GM18858 (cell line): ENCODE results near the gene ECPAS.
"Not testable (repeated sequence)": the region's sequence is repeated elsewhere in the genome, so short reads cannot be mapped to it uniquely, and the experiment has no call there.

Experiments used
- ATAC-seq: cut with Tn5 transposase; IDR thresholded peaks from one replicate; pipeline ENCODE4 v1.9.1; 2021; ENCODE audit not compliant: unreplicated experiment

Gene ECPAS, protein sequence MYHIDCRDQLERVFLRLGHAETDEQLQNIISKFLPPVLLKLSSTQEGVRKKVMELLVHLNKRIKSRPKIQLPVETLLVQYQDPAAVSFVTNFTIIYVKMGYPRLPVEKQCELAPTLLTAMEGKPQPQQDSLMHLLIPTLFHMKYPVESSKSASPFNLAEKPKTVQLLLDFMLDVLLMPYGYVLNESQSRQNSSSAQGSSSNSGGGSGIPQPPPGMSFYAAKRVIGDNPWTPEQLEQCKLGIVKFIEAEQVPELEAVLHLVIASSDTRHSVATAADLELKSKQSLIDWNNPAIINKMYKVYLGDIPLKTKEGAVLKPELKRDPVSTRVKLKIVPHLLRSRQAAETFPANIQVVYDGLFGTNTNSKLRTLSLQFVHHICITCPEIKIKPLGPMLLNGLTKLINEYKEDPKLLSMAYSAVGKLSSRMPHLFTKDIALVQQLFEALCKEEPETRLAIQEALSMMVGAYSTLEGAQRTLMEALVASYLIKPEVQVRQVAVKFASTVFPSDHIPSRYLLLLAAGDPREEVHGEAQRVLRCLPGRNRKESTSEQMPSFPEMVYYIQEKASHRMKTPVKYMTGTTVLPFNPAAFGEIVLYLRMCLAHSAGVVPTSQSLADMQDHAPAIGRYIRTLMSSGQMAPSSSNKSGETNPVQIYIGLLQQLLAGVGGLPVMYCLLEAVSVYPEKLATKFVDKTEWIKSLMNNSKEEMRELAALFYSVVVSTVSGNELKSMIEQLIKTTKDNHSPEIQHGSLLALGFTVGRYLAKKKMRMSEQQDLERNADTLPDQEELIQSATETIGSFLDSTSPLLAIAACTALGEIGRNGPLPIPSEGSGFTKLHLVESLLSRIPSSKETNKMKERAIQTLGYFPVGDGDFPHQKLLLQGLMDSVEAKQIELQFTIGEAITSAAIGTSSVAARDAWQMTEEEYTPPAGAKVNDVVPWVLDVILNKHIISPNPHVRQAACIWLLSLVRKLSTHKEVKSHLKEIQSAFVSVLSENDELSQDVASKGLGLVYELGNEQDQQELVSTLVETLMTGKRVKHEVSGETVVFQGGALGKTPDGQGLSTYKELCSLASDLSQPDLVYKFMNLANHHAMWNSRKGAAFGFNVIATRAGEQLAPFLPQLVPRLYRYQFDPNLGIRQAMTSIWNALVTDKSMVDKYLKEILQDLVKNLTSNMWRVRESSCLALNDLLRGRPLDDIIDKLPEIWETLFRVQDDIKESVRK (N-terminal part only)

DNA sequence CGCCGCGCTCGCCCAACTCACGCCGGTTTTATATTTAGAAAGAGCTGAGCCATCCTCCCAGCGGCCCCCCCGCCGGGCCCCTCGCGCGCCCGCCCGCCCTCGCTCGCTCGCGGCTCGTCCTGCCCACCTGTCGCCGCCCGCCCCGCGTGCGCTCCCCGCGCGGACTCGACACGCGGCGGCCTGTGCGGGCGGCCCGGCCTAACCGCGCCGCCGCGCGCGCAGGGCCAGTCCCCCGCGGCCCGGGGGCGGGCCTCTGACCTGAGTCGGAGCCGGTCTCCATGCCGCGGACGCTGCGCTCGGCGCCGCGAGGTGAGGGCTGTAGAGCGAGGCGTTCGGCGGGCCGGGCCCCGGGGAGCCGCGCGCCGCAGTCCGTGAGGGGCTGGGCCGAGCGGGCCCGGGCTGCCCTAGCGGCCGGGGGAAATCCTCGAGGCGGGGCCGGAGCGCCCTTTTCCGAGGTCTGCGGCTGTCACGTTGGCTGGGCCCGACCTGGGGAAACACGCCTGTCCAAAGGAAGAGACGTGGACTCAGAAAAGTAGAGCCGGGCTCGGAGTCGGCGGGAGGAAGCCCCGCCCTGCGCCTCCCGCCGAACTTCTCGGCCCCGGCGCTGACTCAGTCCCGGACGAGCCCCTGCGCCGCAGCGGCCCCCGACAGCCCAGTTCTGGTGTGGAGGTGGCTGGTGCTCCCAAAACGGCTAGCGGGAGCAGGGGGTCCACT, at the start of gene ECPAS:
Gene ECPAS, minus strand, starts transcription at position 526 of the 714 bp plus-strand sequence. CDS start 11,465 bp downstream, outside the sequence.
- peak; percentile 48 for ATAC-seq

DNA sequence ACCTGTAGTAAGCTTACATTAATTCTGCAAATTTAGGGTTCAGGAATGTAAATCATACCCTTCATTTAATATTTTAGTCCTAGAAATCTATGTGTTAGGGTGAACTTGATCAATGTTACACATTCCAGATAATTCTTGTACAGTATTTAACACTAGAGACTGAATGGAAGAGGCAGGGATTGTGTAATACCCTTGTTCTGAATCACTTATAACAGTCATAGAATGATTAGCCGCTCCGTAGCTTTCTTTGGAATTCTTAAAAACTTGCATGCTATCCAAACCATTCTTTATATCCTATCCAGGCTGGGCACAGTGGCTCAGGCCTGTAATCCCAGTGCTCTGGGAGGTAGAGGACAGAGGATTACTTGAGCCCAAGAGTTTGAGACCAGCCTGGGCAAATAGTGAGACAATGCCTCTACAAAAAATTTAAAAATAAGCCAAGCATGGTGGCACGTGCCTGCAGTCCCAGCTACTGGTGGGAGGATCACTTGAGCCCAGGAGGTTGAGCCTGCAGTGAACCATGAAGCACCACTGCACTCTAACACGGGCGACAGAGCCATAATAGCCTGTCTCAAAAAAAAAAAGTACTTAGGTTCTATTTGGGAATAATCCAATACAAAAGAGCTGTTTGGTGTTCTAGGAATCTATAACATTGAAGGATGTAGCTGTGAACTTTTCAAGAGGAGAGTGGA, 49.1 kb upstream of the ECPAS start:
- ATAC-seq = no peak

DNA sequence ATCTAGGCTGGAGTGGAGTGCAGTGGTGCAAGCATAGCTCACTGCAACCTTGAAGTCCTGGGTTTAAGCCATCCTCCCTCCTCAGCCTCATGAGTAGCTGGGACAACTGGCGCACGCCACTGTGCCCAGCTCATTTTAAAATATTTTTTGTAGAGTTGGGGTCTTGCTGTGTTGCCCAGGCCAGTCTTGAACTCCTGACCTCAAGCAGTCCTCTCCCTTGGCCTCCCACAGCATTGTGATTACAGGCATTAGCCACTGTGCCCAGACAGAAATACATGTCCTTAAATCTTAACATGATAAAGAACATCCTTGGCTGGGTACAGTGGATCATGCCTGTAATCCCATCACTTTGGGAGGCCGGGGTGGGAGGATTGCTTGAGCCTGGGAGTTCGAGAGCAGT, 47.5 kb upstream of the ECPAS start:
- ATAC-seq = no peak

DNA sequence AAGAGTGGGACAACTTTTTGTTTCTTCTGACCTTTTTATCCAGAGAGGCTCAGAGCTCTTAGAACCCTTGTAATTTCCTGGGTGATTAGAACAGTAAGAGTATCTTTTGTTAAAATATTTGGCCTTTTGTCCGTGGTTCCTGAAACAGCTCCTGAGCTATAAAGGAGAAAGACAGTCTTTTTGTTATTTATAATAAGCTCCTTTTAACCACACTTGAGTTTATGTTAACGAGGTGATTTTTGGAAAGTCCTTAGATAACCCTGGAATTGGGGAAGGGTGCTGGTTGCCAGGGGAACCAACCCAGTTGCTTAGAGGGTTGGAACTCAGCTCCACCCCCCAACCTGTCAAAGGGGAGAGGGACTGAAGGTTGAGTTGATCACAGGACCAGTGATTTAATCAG, 45.6 kb upstream of the ECPAS start:
- no peak for ATAC-seq

DNA sequence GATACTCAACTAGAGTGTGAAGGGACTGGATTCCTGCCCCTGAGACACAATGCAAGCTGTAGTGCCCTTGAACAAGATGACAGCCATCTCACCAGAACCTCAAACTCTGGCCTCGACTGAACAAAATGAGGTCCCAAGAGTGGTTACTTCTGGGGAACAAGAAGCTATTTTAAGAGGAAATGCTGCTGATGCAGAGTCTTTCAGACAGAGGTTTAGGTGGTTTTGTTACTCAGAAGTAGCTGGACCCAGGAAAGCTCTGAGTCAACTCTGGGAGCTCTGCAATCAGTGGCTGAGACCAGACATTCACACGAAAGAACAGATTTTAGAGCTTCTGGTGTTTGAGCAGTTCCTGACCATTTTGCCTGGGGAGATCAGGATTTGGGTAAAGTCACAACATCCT, 43.2 kb upstream of the ECPAS start:
- no peak for ATAC-seq

DNA sequence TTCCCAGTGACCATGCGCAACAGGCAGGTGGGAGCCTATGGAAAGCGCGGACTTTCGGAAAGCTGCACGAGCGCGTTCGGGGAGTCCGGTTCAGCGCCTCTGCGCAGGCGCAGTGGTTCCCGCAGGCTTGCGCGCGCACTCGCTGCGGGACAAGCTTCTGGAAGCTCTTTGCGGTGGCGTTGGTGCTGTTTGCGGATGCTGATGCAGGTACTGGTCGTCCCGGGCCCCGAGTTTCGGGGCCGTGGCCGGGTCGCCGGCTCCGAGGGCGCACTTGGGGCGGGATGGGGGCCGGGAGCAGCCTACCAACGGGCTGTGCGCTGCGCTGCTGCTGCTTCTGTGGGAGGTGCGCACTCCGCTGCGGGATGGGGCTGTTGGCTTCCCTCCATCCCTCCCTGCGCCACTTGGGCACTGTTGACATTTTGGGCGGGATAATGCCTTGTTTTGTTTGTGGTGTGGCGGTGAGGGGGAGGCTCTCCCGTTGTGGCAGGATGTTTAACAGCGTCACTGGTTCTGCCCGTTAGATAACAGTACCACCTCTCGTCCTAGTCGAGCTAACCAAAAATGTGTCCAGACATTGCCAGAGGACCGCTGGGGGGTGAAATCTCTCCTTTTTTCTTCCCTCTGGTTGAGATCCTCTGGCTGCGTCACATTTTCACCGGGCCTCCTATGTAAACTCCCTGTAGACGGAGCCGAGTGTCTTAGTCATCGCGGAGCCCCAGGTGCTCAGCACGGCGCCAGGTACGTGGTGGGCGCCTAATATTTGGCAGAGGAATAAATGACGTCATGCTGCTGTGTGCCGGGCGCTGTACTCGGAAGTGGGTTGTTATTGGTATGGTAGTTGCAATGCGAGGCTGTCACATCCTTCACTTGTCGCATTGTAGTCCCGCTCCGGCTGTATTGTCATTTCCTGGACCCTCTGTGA, 41.1 kb upstream of the ECPAS start, which contains the start of gene ZNF483:
Gene ZNF483, plus strand, starts transcription at position 124 of the 922 bp plus-strand sequence. CDS start 2,217 bp downstream, outside the sequence.
- ATAC-seq = no peak

DNA sequence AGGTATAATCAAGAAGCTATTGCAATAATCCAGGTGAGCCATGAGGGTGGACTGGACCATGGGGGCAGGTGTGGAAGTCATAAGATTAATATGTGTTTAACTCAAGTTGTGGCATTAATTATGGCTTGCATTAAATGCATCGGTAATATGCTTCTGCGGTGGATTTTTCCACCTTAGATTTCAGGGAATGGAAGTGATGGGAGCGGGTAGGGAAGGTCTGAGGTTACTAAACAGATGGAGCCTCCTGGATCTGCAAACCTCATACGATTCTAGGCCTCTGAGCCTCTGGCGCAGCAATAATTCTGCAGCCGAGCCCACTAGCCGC, 40.5 kb upstream of the ECPAS start:
- ATAC-seq = no peak

DNA sequence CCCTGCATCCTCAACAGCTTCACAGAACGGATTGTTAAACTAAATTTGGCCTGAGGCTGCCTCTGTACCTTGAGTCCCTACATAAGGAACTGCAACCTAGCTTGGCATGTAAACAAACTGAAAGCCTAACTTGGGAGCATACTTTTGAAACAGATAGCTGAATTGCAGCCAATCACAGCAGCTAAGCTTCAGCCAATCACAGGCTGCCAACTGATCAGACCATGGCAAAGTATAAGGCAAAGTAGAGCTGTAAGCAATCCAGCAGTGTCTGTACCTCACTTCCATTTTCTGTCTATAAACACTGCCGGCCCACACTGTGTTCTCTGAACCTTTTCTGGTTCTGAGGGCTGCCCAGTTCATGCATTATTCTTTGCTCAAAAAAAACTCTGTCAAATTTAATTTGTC, 31.9 kb upstream of the ECPAS start:
- no peak for ATAC-seq

DNA sequence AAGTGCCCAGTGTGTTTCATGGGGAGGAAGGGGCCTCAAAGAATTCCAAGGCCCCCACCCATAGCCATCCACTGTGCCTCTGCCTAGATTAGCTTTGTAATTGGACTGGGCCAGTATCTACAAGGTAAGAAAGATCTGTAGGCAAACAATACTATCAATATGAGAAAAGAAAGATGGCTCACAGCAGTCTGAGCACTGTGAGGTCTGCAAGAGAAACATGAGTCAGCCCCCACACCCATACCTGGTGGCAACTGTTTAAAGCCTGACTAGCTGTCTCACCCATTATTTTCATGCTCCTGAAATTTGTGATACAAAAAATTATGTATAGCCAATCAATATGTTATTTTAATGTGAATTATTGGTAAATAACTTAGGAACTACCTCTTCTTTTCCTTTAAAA, 30.8 kb upstream of the ECPAS start:
- ATAC-seq = no peak

DNA sequence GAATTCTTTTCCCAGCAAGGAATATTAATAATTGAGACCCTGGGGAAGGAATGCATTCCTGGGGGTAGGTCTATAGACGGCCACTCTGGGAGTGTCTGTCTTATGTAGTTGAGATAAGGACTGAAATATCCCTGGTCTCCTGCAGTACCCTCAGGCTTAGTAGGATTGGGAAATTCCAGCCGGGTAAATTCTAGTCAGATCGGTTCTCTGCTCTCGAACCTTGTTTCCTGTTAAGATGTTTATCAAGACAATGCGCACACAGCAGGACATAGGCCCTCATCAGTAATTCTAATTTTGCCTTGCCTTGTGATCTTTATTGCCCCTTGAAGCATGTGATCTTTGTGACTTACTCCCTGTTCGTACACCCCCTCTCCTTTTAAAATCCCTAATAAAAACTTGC, 27.4 kb upstream of the ECPAS start:
- ATAC-seq = not testable (repeated sequence)

DNA sequence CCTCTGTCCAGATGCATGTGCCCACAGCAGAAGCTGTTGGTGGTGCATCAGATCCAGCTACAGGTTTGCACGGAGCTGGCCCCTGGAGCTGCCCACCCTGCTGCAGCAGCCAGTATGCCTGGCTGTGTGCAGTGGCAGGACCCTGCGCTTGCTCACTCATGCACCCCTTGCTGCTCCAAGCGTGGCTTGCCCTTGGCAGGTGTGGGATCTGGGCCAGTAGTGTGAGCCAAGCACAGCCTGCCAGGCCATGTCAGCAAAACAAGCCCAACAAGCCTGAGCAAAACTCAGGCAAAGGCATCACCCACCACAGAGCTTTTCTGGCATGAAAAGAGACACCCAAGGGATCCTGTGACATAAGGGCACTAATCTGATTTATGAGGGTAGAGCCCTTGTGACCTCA, 18.3 kb upstream of the ECPAS start:
- ATAC-seq = no peak

DNA sequence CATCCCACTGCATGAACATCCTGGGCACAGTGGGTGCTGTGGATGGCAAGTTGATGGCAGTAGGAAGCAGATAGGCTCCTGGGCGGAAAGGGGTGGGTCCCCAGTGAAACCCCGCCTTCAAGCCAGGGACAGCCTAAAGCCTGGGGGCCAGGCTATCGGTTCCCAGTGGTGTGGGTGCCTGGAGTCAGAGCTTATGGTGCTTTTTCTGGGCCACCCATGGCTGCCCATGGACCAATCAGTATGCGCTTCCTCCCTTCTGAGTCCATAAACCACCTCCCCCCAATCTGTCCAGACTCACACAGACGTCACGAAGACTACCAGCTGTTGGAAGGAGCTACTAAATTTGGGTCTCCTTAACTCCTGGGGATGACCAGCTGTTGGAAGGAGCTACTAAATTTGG, 17.5 kb upstream of the ECPAS start:
- no peak for ATAC-seq

DNA sequence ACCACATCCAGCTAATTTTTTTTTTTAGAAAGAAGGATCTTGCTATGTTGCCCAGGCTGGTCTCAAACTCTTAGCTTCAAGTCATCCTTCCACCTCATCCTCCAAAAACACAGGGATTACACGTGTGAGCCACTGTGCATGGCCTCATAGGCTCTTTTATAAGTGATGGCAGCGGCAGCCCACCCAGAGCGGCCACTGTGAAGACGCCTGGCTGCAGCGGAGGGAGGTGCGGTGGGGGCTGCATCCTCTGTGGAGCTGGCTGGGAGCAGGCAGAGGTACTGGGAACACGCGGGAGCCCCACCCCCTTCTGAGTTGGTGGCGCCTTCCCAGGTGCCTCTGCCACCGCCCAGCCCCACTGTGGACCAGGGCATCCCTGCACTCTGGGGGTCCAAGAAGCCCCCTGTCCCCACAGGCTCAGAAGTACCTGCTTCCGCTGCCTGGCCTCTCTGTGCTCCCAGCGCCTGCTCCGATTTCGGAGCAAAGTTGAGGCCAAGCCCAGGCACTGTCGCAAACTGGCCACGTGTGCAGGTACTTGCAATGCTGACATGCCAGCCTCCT, 16.9 kb upstream of the ECPAS start:
- ATAC-seq = no peak

DNA sequence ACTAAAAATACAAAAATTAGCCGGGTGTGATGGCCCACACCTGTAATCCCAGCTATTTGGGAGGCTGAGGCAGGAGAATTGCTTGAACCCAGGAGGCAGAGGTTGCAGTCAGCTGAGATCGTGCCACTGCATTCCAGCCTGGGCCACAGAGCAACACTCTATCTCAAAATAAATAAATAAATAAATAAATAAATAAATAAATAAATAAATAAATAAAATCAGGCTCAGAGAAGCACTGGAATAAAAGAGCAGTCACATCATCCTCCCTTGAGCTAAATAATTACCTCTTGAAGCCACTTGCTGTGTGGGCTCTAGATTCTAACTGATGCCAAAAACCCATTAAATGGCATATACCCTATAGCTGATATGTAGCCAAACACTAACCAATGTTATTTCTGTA, 13.0 kb upstream of the ECPAS start:
- ATAC-seq = not testable (repeated sequence)

DNA sequence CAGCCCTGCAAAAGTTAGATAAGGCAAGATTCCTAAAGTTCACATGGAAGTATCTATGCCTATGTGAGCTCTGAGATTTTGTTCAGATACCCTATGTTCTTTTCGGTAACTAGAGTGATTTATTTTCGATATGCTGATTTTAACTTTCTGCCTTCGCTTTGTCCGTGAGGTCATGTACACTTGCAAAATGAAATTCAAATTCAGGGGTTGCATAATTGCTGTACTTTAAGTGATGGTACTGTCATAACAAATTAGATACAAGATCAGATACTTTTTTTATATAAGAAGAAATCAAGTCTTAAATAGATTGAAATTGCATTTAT, 350 bp upstream of the ECPAS start:
- ATAC-seq = no peak

DNA sequence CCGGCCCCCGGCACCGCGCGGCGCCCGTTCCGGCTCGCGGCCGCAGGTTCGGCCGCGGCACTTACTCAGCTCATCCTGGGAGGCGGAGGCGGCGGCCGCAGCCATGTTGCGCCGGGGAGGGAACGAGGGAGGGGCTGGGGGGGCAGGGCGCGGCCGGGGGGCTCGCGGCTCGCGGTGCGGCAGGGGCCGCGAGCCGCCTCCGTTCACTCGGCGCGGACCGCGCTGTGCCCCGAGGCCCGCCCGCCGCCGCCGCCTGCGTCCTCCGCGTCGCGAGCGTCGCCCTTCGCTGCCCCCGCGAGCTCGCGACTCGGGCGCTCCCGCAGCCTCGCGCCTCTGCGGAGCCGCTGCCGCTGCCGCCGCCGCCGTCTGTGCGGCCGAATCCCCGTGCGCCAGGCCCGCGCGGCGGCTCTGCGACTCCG, 735 bp downstream of the ECPAS start:
- peak; percentile 28 for ATAC-seq

DNA sequence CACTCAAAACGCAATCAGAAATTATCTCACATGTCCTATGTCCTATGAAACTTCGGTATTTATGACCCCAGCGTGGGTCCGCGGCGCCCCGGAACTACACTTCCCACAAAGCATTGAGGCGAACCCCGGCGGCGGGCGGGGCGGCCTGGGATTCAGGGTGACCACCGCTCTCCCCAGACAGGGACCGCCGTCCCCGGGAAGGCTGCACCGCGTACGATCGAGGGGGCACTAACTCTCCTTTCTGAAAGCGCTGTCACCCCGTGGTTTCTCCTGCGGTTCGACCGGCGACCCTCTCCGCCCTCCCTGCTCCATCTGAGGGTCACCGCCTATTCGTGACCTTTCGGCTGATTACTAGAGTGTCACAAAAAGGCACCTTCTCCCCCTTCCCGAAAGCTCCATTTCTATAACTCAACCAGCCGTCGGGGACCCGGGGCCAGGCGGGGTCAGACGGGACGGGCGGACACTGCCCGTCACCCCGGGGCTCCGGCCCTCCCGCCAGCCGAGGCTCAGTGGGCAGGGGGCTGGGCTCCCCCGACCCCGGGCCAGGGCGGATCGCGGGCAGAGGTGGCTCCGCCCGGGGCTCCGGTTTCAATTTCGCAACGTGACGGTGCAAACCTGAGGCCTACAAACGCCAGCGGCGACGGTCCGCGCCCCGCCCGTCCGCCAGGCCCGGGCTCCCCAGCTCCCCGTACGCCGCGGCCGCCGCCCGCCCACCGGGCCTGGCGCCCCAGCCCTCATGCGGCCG, 1.3 kb downstream of the ECPAS start:
- peak; percentile 39 for ATAC-seq
